HG03460 (cell line): Measurements from ENCODE around the gene TPP2.

Experiments used
- ATAC-seq: cut with Tn5 transposase; IDR thresholded peaks from one replicate; pipeline ENCODE4 v1.9.1; 2021; ENCODE audit not compliant: unreplicated experiment

The TPP2 gene

GRCh38 chr13:102596147-102597028, at the start of gene TPP2:
Gene TPP2, plus strand, starts transcription at chr13:102596986. Its CDS starts 53 bp downstream, at chr13:102597039.
- ATAC-seq = peak; percentile 72

- ATAC-seq = no peak
Observed at GRCh38 chr13:102548811-102549210, 48.0 kb upstream of the TPP2 start.

DNA sequence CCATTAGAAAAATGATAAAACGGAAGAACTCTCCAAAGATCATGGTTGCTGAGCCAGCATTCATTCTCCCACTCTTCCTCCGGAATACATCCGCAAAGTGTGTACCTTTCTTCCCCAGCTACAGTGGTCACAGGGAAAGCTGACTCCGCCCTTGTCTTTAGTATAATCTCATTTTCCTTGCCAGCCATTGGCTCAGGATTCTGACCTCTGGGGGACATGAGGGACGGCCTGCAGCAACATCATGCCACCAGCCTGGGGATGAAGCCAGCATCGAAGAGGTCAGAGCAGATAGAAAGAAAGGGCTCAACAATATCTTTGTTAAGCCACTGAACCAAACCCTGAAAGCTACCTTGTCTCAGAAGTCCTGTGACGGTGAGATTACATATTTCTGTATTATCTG, 46.3 kb upstream of the TPP2 start:
- ATAC-seq = no peak

DNA sequence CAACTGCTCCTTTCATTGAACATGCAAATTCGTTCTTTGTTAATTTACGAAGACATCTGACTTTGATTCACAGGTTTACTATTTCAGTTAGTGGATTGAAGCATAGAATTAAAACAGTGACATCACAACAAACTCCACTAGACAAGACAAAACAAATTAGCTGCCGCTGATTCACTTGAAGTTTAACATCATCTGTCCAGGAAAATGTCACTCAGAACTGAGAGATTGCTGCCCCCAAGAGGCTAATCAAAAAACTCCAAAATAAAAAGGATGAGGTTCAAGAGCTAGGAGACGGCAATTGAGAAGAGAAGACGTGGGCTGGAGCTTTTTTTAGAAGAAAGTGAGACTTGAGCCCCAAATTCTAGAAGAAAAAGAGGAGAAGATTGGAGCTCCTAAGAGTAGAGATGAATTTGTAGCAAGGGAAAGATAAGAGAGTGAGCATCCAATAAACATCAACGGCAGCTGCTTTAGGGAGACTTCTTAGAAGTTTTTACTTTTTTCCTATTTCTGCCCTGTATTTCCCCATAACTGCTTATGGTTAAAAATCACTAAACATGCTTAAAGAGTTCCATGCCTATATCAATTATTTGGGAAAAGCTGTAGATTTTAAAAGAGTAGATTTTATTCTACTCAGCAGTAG, 40.8 kb upstream of the TPP2 start:
- ATAC-seq = peak; percentile 58

DNA sequence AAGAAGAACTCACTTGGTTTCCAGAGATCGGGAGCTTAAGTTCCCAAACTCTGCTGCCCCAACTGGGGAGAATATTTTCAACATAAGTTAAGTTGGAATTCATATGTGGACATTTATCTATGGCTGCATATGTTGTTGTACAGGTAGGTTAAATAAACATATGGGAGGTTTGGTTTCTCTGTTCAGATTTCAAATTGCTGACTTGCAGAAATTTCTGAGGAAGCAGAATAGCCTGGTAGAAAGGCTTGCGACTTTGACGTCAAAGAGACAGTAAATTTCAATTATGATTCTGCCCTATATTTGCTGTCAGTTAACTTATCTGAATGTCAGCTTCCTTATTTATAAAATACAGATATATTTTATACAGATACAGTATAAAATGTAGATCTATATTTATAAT, 40.0 kb upstream of the TPP2 start:
- ATAC-seq = no peak

DNA sequence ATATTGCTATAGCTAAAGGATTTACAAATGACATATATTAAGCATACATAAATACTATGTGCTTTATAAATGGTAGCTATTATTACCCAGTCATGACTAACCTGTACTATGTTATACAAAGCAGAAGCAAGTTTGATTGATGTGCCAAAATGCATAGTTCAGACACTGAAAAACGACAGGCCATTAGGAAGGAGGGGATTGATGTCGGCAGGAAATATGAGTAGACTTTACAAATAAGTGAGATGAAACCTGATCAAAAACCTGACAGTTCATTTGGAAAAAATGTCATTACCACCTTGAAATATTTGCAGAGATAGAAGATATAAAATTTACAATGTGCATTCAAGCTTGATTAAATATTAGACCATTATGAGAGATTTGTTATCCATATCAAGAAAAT, 38.8 kb upstream of the TPP2 start:
- ATAC-seq = no peak

GRCh38 chr13:102561933-102562332, 34.9 kb upstream of the TPP2 start:
- no peak for ATAC-seq

GRCh38 chr13:102563267-102563666, 33.5 kb upstream of the TPP2 start:
- ATAC-seq = no peak

DNA sequence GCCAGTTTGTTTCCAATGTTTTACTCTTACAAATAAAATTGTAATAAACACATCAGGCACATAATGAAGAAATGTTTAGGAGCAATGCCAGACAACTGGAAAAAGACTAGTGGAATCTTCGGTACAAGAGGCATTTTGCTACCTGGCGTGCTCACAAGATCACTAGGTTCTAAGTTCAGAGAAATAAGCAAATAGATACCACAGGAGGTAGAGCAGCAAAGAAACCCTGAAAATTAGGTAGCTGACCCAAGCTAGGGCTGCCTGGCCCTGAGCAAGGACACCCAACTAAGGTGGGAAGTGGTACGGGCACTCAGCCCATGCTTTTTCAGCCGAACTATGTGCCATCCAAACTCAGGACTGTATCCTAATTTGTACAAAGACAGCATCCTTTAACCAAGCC, 32.2 kb upstream of the TPP2 start:
- ATAC-seq = no peak

DNA sequence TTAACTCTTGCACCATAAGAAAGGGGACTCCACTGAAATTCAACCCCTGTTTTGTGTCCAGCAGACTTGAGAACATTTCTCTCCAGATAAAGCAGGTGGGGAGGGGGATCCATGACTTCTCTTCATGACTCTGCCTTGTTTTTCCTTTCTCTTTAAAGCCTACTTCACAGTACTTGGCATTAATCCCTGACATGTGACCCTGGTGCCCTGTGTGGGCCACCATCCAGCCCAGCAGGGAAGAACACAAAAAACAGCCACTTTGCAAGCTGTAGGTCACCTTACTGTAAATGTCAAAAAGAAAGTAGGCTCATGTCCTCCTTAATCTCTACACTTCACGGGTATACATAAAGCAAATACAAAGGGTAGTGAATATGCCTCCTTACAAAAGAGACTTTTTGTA, 30.3 kb upstream of the TPP2 start:
- ATAC-seq = no peak

- ATAC-seq = no peak
Observed at GRCh38 chr13:102567857-102568256, 28.9 kb upstream of the TPP2 start.

DNA sequence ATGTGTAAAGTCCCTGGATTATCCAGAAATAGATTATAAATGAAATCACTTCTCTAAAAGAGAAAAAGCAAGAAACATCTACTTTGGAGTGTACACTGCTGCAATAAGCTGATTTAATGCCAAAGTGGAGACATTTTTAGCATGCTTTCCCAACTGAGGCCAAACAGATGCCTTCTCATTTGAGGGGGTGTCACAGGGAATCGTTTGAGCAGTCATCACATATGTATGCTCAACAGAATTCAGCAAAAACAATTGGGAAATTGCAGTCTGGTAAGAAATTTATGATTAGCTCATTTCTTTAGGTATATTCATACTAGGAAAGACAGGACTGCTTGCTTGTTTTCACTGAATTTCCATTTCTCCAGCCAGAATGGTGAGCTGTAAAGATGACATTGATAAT, 27.3 kb upstream of the TPP2 start:
- no peak for ATAC-seq

GRCh38 chr13:102571075-102571474, 25.7 kb upstream of the TPP2 start:
- no peak for ATAC-seq

DNA sequence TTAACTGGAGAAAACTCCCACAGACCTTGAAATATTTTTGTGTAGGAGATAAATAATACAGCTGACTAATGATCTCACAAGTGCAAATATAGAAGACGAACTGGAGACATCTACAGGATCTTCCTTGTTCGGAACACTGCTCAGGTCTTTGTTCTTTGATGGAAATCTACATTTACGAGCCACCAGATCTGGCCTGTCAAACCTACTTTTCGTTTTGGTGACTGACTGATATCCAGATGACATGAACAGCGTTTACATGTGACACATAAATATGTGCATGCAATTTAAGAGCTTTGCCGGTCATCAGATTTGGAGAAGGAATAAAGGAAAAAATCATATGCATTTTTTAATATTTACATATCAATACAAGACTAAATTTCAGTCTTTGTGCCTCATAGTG, 24.5 kb upstream of the TPP2 start:
- no peak for ATAC-seq

GRCh38 chr13:102580552-102581169, 16.1 kb upstream of the TPP2 start:
- ATAC-seq = peak; percentile 54

DNA sequence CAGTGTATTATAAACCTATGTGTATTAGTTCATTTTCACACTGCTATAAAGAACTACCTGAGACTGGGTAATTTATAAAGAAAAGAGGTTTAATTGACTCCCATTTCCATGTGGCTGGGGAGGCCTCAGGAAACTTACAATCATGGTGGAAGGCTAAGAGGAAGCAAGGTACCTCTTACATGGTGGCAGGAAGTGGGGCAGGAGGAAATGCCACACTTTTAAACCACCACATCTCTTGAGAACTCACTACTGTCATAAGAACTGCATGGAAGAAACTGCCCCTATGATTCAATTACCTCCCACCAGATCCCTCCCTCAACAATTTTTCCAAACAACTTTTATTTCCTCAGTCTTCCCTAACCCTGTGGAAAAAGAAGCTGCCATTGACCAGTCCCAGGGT, 14.5 kb upstream of the TPP2 start:
- ATAC-seq = no peak

GRCh38 chr13:102584434-102584833, 12.4 kb upstream of the TPP2 start:
- peak; percentile 56 for ATAC-seq

- no peak for ATAC-seq
Observed at GRCh38 chr13:102586615-102587014, 10.2 kb upstream of the TPP2 start.

- ATAC-seq = no peak
Observed at GRCh38 chr13:102587916-102588315, 8.9 kb upstream of the TPP2 start.

- ATAC-seq = no peak
Observed at GRCh38 chr13:102589301-102589822, 7.4 kb upstream of the TPP2 start.

DNA sequence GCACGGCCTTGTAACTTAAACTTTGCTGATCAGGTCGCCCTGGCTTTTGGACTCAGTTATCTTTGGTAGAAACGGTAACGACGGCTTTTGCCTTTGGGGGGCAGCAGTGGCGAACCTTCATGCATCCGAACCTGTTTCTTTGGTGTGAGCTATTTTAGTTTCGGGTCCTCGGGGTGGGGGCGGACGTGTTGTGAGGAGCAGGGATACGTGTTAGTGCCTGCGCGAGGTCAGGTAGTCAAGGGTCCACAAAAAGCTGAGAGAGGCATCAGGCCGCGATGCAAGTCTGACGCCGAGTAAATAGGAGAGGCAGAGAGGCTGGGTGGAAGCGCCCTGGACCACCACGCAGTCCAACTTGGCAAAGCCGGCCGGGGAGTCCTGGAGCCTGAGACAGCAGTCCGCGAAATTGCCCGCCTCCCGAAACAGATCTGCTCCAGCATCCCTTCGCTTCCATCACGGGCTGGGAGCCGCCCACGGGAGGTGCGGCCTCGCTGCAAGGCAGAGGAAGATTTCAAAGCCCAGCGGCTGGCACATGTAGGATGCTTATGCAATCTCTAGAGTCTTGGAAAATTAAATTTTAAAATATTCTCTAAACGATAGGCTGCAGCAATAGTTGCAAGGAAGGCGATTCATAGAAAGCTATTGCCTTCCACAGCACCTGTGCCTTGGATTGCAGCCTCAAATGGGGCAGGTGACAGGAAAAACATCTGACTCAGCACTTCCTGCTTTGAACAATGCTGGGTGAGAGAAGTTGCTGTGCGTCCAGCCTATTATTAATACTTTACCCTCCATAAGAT, 4.6 kb upstream of the TPP2 start:
- peak; percentile 41 for ATAC-seq
